WTC11 (cell line): Measurements from ENCODE around the gene PLD1.

Experiments used
- ATF2 ChIP-seq: sonication (generic); formaldehyde crosslinking; IDR thresholded peaks from 2 replicates; pipeline ENCODE4 v1.8.1; 2022; ENCODE audit warnings: low read depth, missing genetic modification reagents, borderline replicate concordance
- CBFB ChIP-seq: sonication (generic); formaldehyde crosslinking; IDR thresholded peaks from 2 replicates; pipeline ENCODE4 v1.8.1; 2022; ENCODE audit warnings: mild to moderate bottlenecking, low read depth, missing genetic modification reagents
- CREB1 ChIP-seq: sonication (generic); formaldehyde crosslinking; IDR thresholded peaks from 2 replicates; pipeline ENCODE4 v1.8.0; 2023; ENCODE audit warnings: mild to moderate bottlenecking, missing genetic modification reagents
- CTCF ChIP-seq: fragments of 200-600 bp; IDR thresholded peaks from 2 replicates; pipeline ENCODE4 v1.8.0; 2022; ENCODE audit warnings: antibody characterized with exemption
- FOXP1 ChIP-seq: sonication (generic); formaldehyde crosslinking; IDR thresholded peaks from 2 replicates; pipeline ENCODE4 v1.8.0; 2022; ENCODE audit warnings: missing genetic modification reagents, mild to moderate bottlenecking, moderate library complexity, borderline replicate concordance
- IRF2 ChIP-seq: sonication (generic); formaldehyde crosslinking; IDR thresholded peaks from 2 replicates; pipeline ENCODE4 v1.8.0; 2022; ENCODE audit warnings: low read depth, missing genetic modification reagents, borderline replicate concordance
- MAX ChIP-seq: sonication (generic); formaldehyde crosslinking; IDR thresholded peaks from 2 replicates; pipeline ENCODE4 v1.8.0; 2022; ENCODE audit warnings: mild to moderate bottlenecking, missing genetic modification reagents
- NFE2L1 ChIP-seq: sonication (generic); formaldehyde crosslinking; IDR thresholded peaks from 2 replicates; pipeline ENCODE4 v1.8.1; 2023; ENCODE audit warnings: missing genetic modification reagents
- RELA ChIP-seq: sonication (generic); formaldehyde crosslinking; IDR thresholded peaks from 2 replicates; pipeline ENCODE4 v1.8.1; 2022; ENCODE audit warnings: missing genetic modification reagents, mild to moderate bottlenecking, borderline replicate concordance
- TEAD4 ChIP-seq: sonication (generic); formaldehyde crosslinking; IDR thresholded peaks from 2 replicates; pipeline ENCODE4 v1.8.0; 2022; ENCODE audit warnings: mild to moderate bottlenecking, missing genetic modification reagents
- ZNF138 ChIP-seq: sonication (generic); formaldehyde crosslinking; conservative IDR thresholded peaks from 2 replicates; pipeline ENCODE4 v1.8.1; 2022; ENCODE audit warnings: mild to moderate bottlenecking, moderate library complexity, missing genetic modification reagents
- ZNF423 ChIP-seq: fragments of 250-450 bp; sonication (Bioruptor Pico); IDR thresholded peaks from 2 replicates; pipeline ENCODE4 v2.1.2; 2022; ENCODE audit warnings: mild to moderate bottlenecking, moderate library complexity
- TF ChIP-seq, protein P1 (sequence below): sonication (generic); formaldehyde crosslinking; IDR thresholded peaks from 2 replicates; pipeline ENCODE4 v1.8.0; 2022; ENCODE audit warnings: mild to moderate bottlenecking, missing genetic modification reagents
- TF ChIP-seq, protein P2 (sequence below): sonication (generic); formaldehyde crosslinking; IDR thresholded peaks from 2 replicates; pipeline ENCODE4 v1.8.0; 2023; ENCODE audit warnings: mild to moderate bottlenecking, missing genetic modification reagents

DNA sequence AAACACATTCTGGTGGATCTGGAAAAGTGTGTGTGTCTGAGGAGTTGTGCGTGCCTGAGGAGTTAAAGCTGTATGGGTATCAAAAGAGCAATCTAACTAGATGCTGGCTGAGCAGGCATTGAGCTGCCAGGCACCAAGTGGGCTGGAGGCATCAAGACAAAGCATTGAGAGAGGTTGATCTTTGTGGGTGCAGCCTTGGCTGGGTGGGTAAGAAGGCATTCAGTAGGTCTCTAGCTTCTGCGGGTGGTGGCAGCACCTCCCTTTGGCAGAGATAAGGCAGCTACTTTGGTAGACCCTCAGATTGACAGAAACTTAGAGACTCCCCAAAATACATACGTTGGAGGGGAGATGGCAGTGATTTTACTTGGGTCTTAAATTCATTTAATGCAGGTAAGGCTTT lies 17.1 kb upstream of the PLD1 start:
- TF ChIP-seq, protein P1, sequence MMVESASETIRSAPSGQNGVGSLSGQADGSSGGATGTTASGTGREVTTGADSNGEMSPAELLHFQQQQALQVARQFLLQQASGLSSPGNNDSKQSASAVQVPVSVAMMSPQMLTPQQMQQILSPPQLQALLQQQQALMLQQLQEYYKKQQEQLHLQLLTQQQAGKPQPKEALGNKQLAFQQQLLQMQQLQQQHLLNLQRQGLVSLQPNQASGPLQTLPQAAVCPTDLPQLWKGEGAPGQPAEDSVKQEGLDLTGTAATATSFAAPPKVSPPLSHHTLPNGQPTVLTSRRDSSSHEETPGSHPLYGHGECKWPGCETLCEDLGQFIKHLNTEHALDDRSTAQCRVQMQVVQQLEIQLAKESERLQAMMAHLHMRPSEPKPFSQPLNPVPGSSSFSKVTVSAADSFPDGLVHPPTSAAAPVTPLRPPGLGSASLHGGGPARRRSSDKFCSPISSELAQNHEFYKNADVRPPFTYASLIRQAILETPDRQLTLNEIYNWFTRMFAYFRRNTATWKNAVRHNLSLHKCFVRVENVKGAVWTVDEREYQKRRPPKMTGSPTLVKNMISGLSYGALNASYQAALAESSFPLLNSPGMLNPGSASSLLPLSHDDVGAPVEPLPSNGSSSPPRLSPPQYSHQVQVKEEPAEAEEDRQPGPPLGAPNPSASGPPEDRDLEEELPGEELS, result no peak
- TF ChIP-seq RELA, result no peak
- no peak for TF ChIP-seq CTCF
- TF ChIP-seq NFE2L1 (CRISPR knock-in tag), result no peak
- TF ChIP-seq ZNF423 (CRISPR knock-in tag), result no peak
- TF ChIP-seq ATF2 (CRISPR knock-in tag), result no peak
- no peak for TF ChIP-seq CBFB (CRISPR knock-in tag)
- TF ChIP-seq MAX, result no peak
- TF ChIP-seq, protein P2, sequence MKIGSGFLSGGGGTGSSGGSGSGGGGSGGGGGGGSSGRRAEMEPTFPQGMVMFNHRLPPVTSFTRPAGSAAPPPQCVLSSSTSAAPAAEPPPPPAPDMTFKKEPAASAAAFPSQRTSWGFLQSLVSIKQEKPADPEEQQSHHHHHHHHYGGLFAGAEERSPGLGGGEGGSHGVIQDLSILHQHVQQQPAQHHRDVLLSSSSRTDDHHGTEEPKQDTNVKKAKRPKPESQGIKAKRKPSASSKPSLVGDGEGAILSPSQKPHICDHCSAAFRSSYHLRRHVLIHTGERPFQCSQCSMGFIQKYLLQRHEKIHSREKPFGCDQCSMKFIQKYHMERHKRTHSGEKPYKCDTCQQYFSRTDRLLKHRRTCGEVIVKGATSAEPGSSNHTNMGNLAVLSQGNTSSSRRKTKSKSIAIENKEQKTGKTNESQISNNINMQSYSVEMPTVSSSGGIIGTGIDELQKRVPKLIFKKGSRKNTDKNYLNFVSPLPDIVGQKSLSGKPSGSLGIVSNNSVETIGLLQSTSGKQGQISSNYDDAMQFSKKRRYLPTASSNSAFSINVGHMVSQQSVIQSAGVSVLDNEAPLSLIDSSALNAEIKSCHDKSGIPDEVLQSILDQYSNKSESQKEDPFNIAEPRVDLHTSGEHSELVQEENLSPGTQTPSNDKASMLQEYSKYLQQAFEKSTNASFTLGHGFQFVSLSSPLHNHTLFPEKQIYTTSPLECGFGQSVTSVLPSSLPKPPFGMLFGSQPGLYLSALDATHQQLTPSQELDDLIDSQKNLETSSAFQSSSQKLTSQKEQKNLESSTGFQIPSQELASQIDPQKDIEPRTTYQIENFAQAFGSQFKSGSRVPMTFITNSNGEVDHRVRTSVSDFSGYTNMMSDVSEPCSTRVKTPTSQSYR (CRISPR knock-in tag), result no peak
- TF ChIP-seq IRF2, result no peak
- no peak for TF ChIP-seq FOXP1 (CRISPR knock-in tag)
- no peak for TF ChIP-seq ZNF138
- TF ChIP-seq CREB1, result no peak
- no peak for TF ChIP-seq TEAD4 (CRISPR knock-in tag)
